ENCODE measurements around the gene KCNK4. TPM values are rescaled to one million over a fixed set of nuclear protein-coding genes. Genes with fewer than 3 reads are reported as not detected.
A peak's percentile ranks its signal among the peaks of the same experiment; 100 is the strongest.
"Not testable (repeated sequence)": the region's sequence is repeated elsewhere in the genome, so short reads cannot be mapped to it uniquely, and the experiment has no call there.

KCNK4 gene
- total RNA-seq, 2 experiments from 2014 or later = 0.29 TPM; not detected in 1

DNA sequence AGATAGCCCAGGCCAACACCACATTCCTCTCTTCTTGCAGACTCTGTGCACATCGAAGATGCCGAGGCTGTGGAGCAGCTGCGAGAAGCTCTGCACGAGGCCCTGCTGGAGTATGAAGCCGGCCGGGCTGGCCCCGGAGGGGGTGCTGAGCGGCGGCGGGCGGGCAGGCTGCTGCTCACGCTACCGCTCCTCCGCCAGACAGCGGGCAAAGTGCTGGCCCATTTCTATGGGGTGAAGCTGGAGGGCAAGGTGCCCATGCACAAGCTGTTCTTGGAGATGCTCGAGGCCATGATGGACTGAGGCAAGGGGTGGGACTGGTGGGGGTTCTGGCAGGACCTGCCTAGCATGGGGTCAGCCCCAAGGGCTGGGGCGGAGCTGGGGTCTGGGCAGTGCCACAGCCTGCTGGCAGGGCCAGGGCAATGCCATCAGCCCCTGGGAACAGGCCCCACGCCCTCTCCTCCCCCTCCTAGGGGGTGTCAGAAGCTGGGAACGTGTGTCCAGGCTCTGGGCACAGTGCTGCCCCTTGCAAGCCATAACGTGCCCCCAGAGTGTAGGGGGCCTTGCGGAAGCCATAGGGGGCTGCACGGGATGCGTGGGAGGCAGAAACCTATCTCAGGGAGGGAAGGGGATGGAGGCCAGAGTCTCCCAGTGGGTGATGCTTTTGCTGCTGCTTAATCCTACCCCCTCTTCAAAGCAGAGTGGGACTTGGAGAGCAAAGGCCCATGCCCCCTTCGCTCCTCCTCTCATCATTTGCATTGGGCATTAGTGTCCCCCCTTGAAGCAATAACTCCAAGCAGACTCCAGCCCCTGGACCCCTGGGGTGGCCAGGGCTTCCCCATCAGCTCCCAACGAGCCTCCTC is 24.8 kb downstream of the KCNK4 start:
- H3K4me3 Mint-ChIP-seq = peak overlapping the region; percentile 95
- ATAC-seq; H3K27me3 Mint-ChIP-seq; H3K9me3 Mint-ChIP-seq (ENCODE audit: low read depth): not testable (repeated sequence)
- H3K4me1 Mint-ChIP-seq = peaks cover 51% of the 10 kb centered on the region
- H3K27ac Mint-ChIP-seq = peak overlapping the region; percentile 100
- H3K36me3 Mint-ChIP-seq = peaks cover 24% of the 10 kb centered on the region
- CTCF ChIA-PET = interaction anchor here (1.5 to 3.5 kb wide), 7 partner anchors 9 to 110 kb away, joined by 3 to 140 read pairs (median 15); partner anchors contain the start of genes ESRRA and FERMT3
- peak; percentile 41 for DNase-seq

DNA sequence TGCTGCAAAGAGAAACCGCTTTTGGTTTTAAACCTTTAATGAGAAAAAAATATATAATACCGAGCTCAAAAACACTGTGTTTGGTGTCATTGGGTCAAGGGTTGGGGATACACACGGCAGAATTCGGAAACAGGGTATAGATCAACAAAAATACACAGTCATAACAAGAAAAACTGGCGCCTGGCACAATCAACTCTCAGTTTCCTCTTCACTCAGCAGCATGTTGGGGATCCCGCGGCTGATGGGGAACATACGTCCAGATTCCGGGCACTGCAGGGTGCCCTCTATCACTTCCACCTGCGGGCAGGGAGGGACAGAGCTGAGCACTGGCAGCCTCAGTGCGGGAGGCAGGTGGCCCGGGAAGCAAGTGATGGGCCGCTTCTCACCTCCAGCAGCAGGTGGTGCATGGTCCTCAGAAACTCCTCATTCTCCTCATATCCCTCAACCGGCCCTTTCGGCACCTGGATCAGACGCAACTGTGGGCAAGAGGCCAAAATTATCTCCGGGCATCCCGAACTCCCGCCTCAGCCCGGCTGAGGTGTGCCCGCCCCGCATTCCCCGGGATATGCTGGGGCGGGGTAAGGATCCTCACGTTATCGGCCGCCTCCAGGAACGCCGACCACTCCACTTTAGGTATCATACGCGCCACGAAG is 25.7 kb downstream of the KCNK4 start:
- ATAC-seq (peak; percentile 7), DNase-seq (peak; percentile 67)
- CTCF ChIA-PET = interaction anchor here (0.6 to 3.5 kb wide), 19 partner anchors 9 to 456 kb away, joined by 3 to 140 read pairs (median 10); partner anchors contain the start of genes CATSPERZ, CCDC88B, ESRRA and FERMT3
- Mint-ChIP-seq H3K4me1 (peaks cover 51% of the 10 kb centered on the region), H3K4me3 (peak overlapping the region; percentile 95), H3K27ac (peak overlapping the region; percentile 100), H3K27me3 (no peaks in the 10 kb centered on the region), H3K9me3 (ENCODE audit: low read depth) (no peaks in the 10 kb centered on the region), H3K36me3 (peaks cover 27% of the 10 kb centered on the region)

DNA sequence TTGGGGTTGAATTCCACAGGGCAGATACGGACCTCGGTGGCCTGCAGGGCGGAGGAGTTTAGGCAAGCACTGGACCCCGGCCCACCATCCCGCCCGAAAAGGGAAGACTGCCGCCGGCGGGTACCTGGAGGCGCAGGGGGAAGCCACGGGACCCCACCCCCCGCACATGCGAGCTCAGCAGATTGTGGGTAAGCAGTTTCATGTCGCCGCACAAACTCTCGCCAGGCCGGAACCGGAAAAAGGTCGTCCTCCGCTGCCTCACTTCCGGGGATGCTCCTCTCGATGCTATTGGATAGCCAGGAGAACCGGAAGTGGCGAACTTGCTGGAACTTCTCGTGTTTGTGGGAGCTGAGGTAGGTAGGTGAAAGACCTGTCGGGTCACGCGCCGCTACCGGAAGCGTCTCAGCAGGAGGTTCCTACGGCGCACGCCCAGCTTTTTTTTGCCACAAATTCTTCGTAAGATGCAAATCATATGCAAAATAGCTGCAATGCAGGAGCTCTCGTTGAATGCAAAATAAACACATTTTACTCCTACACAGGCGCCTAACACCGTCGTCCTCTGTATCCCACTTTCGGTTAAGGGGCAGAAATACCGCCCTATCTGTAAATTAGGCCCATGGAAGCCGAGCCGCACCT is 26.3 kb downstream of the KCNK4 start, which contains the start of gene TRMT112:
TRMT112 (minus strand) TSS at position 235 of the 636 bp plus-strand sequence; CDS start at position 202, 33 bp downstream.
- peaks cover 47% of the 10 kb centered on the region for H3K4me1 Mint-ChIP-seq
- ATAC-seq (peak; percentile 68), DNase-seq (peak; percentile 99)
- CTCF ChIA-PET = interaction anchor here (0.8 to 3.5 kb wide), 25 partner anchors 10 to 371 kb away, joined by 3 to 140 read pairs (median 6); partner anchors contain the start of genes CATSPERZ, CCDC88B, ESRRA and FERMT3
- peaks cover 27% of the 10 kb centered on the region for H3K36me3 Mint-ChIP-seq
- peak within 1 kb of the TSS; percentile 95 for H3K4me3 Mint-ChIP-seq
- peak within 1 kb of the TSS; percentile 100 for H3K27ac Mint-ChIP-seq
- H3K27me3 Mint-ChIP-seq = no peaks in the 10 kb centered on the region
- no peaks in the 10 kb centered on the region for H3K9me3 Mint-ChIP-seq (ENCODE audit: low read depth)

DNA sequence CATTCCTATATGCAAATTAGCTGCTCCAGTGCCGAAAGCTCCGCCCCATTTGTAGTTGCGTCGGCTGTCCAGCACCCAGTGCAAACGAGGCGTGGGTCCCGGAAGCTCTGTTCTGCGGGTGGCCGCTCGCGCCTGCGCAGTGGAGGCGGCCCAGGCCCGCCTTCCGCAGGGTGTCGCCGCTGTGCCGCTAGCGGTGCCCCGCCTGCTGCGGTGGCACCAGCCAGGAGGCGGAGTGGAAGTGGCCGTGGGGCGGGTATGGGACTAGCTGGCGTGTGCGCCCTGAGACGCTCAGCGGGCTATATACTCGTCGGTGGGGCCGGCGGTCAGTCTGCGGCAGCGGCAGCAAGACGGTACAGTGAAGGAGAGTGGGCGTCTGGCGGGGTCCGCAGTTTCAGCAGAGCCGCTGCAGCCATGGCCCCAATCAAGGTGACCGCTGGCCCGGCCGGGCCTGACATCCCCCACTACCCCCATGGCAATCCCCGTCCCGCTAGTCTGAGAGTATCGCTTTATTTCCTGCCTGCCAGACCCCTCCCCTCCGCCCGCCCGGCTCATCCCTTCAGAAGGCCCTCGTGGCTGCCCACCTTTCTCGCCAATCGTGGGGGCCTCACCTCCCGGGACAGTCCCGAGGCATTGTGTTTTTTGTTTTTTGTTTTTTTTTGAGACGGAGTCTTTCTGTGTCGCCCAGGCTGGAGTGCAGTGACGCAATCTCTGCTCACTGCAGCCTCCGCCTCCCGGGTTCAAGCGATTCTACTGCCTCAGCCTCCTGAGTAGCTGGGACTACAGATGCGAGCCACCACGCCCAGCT is 27.1 kb downstream of the KCNK4 start, which contains the start of gene PRDX5:
PRDX5 (plus strand) TSS at position 161 of the 805 bp plus-strand sequence; CDS start at position 256, 95 bp downstream.
- Mint-ChIP-seq H3K4me1 (peaks cover 40% of the 10 kb centered on the region), H3K27me3 (no peaks in the 10 kb centered on the region), H3K9me3 (ENCODE audit: low read depth) (no peaks in the 10 kb centered on the region), H3K4me3 (peak within 1 kb of the TSS; percentile 95), H3K27ac (peak within 1 kb of the TSS; percentile 100), H3K36me3 (peaks cover 22% of the 10 kb centered on the region)
- CTCF ChIA-PET = interaction anchor here (0.8 to 3.5 kb wide), 25 partner anchors 9 to 370 kb away, joined by 3 to 140 read pairs (median 6); partner anchors contain the start of genes CATSPERZ, CCDC88B, ESRRA and FERMT3
- DNase-seq (peak; percentile 97), ATAC-seq (peak; percentile 84)

DNA sequence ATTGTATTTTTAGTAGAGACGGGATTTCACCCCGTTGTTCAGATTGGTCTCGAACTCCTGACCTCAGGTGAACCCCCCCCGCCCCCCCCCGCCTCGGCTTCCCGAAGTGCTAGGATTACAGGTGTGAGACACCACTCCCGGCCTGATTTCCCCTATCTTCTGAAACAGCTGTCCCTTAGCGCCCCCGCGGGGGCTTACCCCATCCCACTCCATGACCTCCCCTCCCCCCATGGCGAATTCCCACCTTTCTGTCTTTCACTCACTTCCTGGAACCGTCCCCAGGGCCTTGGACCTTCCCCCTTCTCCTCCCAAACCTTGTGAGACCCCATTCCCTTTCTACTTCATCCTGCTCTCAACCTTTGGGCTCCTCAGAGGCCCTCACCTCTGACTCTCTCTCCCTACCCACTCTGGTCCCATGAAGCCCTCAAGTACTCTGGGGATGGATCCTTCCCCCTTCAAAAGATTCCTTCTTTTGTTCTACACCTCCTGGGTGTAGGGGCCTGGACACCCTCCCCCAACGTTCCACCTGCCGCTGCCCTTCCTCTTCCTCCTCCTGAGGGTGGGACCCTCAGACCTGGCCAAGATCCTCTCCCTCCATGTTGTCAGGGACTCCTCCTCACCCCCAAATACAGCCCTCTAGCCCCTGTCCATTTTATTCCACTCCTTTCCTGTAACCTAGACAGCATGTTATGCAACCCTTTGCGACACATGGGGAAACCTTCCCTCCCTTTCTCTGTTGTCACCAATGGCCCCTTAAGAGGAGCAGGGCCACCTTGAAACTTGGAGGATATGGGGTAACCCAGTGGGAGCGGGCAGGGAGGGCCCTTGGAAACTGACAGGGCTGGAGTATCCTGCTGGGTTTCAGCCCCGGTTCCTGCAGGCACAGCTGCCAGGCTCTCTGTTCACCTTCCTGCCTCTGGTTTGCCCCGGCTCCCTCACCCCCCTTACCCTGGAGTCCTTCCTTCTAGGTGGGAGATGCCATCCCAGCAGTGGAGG is 28.0 kb downstream of the KCNK4 start:
- CTCF ChIA-PET = interaction anchor here (1.4 to 3.5 kb wide), 9 partner anchors 12 to 369 kb away, joined by 3 to 140 read pairs (median 10); partner anchors contain the start of genes FERMT3 and FKBP2
- Mint-ChIP-seq H3K4me3 (peak overlapping the region; percentile 95), H3K27ac (peak overlapping the region; percentile 100), H3K36me3 (peaks cover 19% of the 10 kb centered on the region), H3K4me1 (peaks cover 39% of the 10 kb centered on the region), H3K27me3 (no peaks in the 10 kb centered on the region), H3K9me3 (ENCODE audit: low read depth) (no peaks in the 10 kb centered on the region)
- ATAC-seq = no peak
- DNase-seq = peak; percentile 41

DNA sequence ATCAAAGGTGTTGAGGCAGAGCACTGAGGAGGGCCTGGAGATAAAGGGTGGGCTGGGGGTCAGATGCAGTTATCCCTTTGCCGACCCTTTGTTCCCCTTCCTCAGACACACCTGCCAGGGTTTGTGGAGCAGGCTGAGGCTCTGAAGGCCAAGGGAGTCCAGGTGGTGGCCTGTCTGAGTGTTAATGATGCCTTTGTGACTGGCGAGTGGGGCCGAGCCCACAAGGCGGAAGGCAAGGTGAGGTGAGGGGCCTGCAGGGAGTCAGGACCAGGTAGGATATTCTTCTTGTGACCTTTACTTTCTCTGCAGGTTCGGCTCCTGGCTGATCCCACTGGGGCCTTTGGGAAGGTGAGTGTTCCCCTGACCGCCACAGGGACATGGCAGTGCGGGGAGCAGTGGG is 29.5 kb downstream of the KCNK4 start:
- DNase-seq (no peak), ATAC-seq (no peak)
- H3K4me1 Mint-ChIP-seq = peaks cover 35% of the 10 kb centered on the region
- no peaks in the 10 kb centered on the region for H3K9me3 Mint-ChIP-seq (ENCODE audit: low read depth)
- H3K36me3 Mint-ChIP-seq = peaks cover 16% of the 10 kb centered on the region
- no peaks in the 10 kb centered on the region for H3K27me3 Mint-ChIP-seq
- no peak overlapping the region for H3K27ac Mint-ChIP-seq
- CTCF ChIA-PET = interaction anchor here (1.7 kb wide), 1 partner anchor 11 kb away, joined by 9 read pairs; no protein-coding TSS in a partner anchor
- no peak overlapping the region for H3K4me3 Mint-ChIP-seq

DNA sequence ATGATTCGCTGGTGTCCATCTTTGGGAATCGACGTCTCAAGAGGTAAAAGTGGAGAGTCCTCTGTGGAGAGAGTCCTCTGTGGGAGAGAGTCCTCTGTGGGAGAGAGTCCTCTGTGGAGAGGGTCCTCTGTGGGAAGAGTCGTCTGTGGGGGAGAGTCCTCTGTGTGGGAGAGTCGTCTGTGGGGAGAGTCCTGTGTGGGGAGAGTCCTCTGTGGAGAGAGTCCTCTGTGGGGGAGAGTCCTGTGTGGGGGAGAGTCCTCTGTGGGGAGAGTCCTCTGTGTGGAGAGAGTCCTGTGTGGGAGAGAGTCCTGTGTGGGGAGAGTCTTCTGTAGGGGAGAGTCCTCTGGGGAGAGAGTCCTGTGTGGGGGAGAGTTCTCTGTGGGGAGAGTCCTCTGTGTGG is 29.9 kb downstream of the KCNK4 start:
- H3K4me3 Mint-ChIP-seq = no peak overlapping the region

DNA sequence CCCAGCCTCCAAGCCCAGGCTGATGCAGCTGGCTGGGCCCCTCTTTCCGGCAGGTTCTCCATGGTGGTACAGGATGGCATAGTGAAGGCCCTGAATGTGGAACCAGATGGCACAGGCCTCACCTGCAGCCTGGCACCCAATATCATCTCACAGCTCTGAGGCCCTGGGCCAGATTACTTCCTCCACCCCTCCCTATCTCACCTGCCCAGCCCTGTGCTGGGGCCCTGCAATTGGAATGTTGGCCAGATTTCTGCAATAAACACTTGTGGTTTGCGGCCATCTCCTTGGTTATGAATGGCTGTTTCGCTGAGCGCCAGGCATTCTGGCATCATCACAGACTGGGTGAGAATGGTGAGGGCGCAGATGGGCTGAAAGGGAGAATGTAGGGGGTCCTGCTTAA is 30.4 kb downstream of the KCNK4 start:
- Mint-ChIP-seq H3K27ac (no peak overlapping the region), H3K4me1 (peaks cover 31% of the 10 kb centered on the region), H3K4me3 (no peak overlapping the region), H3K36me3 (peaks cover 16% of the 10 kb centered on the region), H3K9me3 (ENCODE audit: low read depth) (no peaks in the 10 kb centered on the region), H3K27me3 (no peaks in the 10 kb centered on the region)
- no peak for ATAC-seq
- DNase-seq = no peak
- CTCF ChIA-PET = interaction anchor here (3.5 kb wide), 1 partner anchor 10 kb away, joined by 13 read pairs; no protein-coding TSS in a partner anchor

More for the DNA sequence above, 29.9 kb downstream of the KCNK4 start:
- Mint-ChIP-seq H3K36me3 (peaks cover 16% of the 10 kb centered on the region), H3K27ac (peak overlapping the region; percentile 52), H3K9me3 (ENCODE audit: low read depth) (no peaks in the 10 kb centered on the region), H3K27me3 (no peaks in the 10 kb centered on the region), H3K4me1 (peaks cover 35% of the 10 kb centered on the region)
- CTCF ChIA-PET = interaction anchor here (3.5 kb wide), 1 partner anchor 11 kb away, joined by 13 read pairs; no protein-coding TSS in a partner anchor
- no peak for ATAC-seq
- DNase-seq = no peak

DNA sequence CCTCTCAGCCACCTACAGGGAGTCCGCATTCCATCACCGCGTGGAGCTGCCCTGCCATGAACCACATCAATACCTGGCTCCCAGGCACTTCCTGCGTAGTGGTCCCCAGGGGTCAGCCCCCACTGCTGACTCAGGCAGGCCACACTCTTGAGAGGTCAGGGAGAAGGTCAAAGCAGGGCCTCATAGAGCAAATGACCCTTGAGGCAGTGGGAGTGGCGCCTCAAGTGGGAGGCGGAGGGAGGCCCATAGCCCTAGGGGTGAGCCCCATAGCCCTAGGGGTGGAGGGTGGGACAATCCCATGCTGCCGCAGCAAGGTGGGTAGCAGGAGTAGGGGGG is 31.8 kb downstream of the KCNK4 start:
- peaks cover 11% of the 10 kb centered on the region for H3K36me3 Mint-ChIP-seq
- no peak overlapping the region for H3K27ac Mint-ChIP-seq
- H3K27me3 Mint-ChIP-seq = no peaks in the 10 kb centered on the region
- CTCF ChIA-PET = interaction anchor here (3.5 kb wide), 1 partner anchor 9 kb away, joined by 13 read pairs; no protein-coding TSS in a partner anchor
- DNase-seq (no peak), ATAC-seq (no peak)
- H3K4me1 Mint-ChIP-seq = peaks cover 23% of the 10 kb centered on the region
- no peaks in the 10 kb centered on the region for H3K9me3 Mint-ChIP-seq (ENCODE audit: low read depth)
- no peak overlapping the region for H3K4me3 Mint-ChIP-seq

DNA sequence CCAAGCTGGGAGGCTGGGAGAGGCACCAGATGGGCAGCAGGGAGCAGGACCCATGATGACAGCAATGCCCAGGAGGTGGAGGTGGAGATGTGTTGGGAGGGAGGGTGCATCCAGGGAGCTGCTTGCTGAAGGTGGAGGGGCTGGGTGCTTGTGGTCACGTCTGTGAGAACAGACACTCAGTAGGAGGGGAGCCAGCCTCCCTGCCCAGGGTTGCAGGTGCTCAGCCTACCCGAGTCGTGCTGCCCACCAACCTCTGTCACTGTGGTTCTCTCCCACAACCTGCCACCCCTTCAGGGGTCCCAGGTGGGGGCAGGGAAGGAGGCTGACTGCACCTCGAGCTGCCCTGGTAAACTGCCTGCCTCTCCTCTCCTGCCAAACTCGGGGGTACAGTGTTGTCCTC is 32.3 kb downstream of the KCNK4 start:
- H3K4me3 Mint-ChIP-seq = no peak overlapping the region
- ATAC-seq (no peak), DNase-seq (no peak)
- H3K36me3 Mint-ChIP-seq = peaks cover 9% of the 10 kb centered on the region
- CTCF ChIA-PET = interaction anchor here (3.5 kb wide), 1 partner anchor 8 kb away, joined by 13 read pairs; no protein-coding TSS in a partner anchor
- H3K27me3 Mint-ChIP-seq = no peaks in the 10 kb centered on the region
- peaks cover 21% of the 10 kb centered on the region for H3K4me1 Mint-ChIP-seq
- no peaks in the 10 kb centered on the region for H3K9me3 Mint-ChIP-seq (ENCODE audit: low read depth)
- no peak overlapping the region for H3K27ac Mint-ChIP-seq

DNA sequence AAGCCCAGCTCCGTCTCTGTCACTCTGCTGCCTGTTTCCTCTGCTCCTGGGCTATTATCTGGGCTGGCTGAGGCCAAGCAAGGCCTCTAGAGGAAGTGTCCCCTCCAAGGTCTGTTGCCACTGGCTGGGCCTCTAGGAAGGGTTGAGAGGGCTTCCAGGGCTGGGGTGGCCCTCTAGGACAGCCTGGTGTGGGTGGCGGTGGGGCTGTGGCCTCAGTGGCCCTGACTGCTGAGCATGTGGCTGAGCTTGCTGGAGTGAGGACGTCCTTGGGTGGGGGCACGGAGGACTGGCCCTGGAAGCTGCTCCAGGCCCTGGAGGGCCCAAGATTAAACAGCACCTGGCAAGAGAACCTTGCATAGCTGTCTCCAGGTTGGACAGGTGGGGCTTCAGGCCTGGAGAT is 32.9 kb downstream of the KCNK4 start:
- DNase-seq; H3K4me3 Mint-ChIP-seq; H3K9me3 Mint-ChIP-seq (ENCODE audit: low read depth); H3K27me3 Mint-ChIP-seq; H3K27ac Mint-ChIP-seq; ATAC-seq; H3K36me3 Mint-ChIP-seq: not testable (repeated sequence)
- peaks cover 19% of the 10 kb centered on the region for H3K4me1 Mint-ChIP-seq
- CTCF ChIA-PET = interaction anchor here (3.5 kb wide), 1 partner anchor 8 kb away, joined by 13 read pairs; no protein-coding TSS in a partner anchor
